SK-N-MC (cell line): Measurements from ENCODE around the gene VPS54.

ENCODE experiments used
- EZH2 ChIP-seq: fragments of 200-600 bp; sonication (generic); IDR thresholded peaks from one replicate; pipeline ENCODE4 v1.6.1; 2017; ENCODE audit warnings: antibody characterized with exemption
- FOXP2 ChIP-seq: optimal IDR thresholded peaks from 2 replicates; pipeline ENCODE3; 2011; ENCODE audit warnings: mild to moderate bottlenecking, moderate library complexity; ENCODE audit not compliant: insufficient read depth; ENCODE audit errors: extremely low read length, control extremely low read depth
- POLR2AphosphoS5 ChIP-seq: IDR thresholded peaks from 2 replicates; pipeline ENCODE4 v1.6.1; 2012; ENCODE audit warnings: mild to moderate bottlenecking, low read depth, low read length, borderline replicate concordance

DNA sequence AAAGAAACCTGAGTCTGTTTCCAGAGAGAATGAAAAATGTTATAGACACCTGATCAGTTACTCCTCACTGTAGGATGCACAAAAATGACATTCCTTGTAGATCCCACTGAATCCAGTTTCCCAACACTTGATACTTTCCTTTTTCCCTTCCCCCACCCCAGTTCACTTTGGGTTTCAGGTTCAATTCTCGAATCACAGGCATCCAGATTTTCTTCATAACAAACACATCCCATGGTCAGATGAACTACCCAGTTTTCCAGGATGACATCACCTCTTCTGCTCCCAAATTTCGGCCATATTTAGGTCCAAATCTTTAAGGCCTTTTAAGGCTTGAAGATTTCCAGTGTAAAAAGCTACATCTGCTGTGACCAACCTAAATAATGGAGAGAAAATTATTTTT is 126.1 kb downstream of the VPS54 start:
- TF ChIP-seq POLR2AphosphoS5: no peak
- no peak for TF ChIP-seq EZH2
- no peak for TF ChIP-seq FOXP2
